HepG2 (cell line): Measurements from ENCODE around the gene EPB42. TPM values are rescaled to one million over a fixed set of nuclear protein-coding genes. Genes with fewer than 3 reads are reported as not detected.

Experiments used
- CAMTA2 ChIP-seq: sonication (generic); formaldehyde crosslinking; IDR thresholded peaks from 2 replicates; pipeline ENCODE4 v1.4.0; 2020; ENCODE audit warnings: mild to moderate bottlenecking, missing genetic modification reagents, borderline replicate concordance
- CTCF ChIP-seq: sonication (generic); formaldehyde crosslinking; IDR thresholded peaks from 2 replicates; pipeline ENCODE4 v1.5.0; 2020; ENCODE audit warnings: mild to moderate bottlenecking, missing genetic modification reagents, moderate library complexity
- IRF2 ChIP-seq: IDR thresholded peaks from 2 replicates; pipeline ENCODE4 v1.6.1; 2018; ENCODE audit warnings: missing genetic modification reagents, missing compliant biosample characterization
- JUN ChIP-seq: sonication (generic); formaldehyde crosslinking; IDR thresholded peaks from 2 replicates; pipeline ENCODE4 v1.4.0; 2020; ENCODE audit warnings: mild to moderate bottlenecking, missing genetic modification reagents
- KLF11 ChIP-seq: IDR thresholded peaks from 2 replicates; pipeline ENCODE4 v1.6.1; 2016; ENCODE audit warnings: missing compliant biosample characterization
- MED1 ChIP-seq: sonication (generic); formaldehyde crosslinking; IDR thresholded peaks from 2 replicates; pipeline ENCODE4 v1.4.0; 2020; ENCODE audit warnings: missing genetic modification reagents
- MIER3 ChIP-seq: IDR thresholded peaks from 2 replicates; pipeline ENCODE4 v1.6.1; 2016; ENCODE audit warnings: missing compliant biosample characterization, borderline replicate concordance
- PHB2 ChIP-seq: fragments of 450-650 bp; IDR thresholded peaks from 2 replicates; pipeline ENCODE4 v1.6.1; 2018; ENCODE audit not compliant: partially characterized antibody
- PTBP1 ChIP-seq: fragments of 200-400 bp; formaldehyde crosslinking; IDR thresholded peaks from 2 replicates; pipeline ENCODE4 v1.6.1; 2018; ENCODE audit warnings: low read length, low read depth; ENCODE audit not compliant: poor library complexity, severe bottlenecking
- SRSF9 ChIP-seq: fragments of 200-400 bp; formaldehyde crosslinking; IDR thresholded peaks from 2 replicates; pipeline ENCODE4 v1.6.1; 2018; ENCODE audit warnings: borderline replicate concordance, mild to moderate bottlenecking, low read depth, low read length; ENCODE audit not compliant: insufficient read depth, poor library complexity, severe bottlenecking
- TBP ChIP-seq: sonication (generic); formaldehyde crosslinking; IDR thresholded peaks from 2 replicates; pipeline ENCODE4 v1.5.0; 2020; ENCODE audit warnings: missing genetic modification reagents
- U2AF1 ChIP-seq: fragments of 200-400 bp; formaldehyde crosslinking; optimal IDR thresholded peaks from 2 replicates; pipeline ENCODE3; 2017; ENCODE audit warnings: mild to moderate bottlenecking, low read depth, low read length
- ZKSCAN1 ChIP-seq: fragments of 150-350 bp; IDR thresholded peaks from 2 replicates; pipeline ENCODE4 v1.6.1; 2014; ENCODE audit warnings: low read length
- ZNF17 ChIP-seq: sonication (generic); formaldehyde crosslinking; IDR thresholded peaks from 2 replicates; pipeline ENCODE4 v1.5.0; 2020; ENCODE audit warnings: mild to moderate bottlenecking, missing genetic modification reagents
- ZNF292 ChIP-seq: sonication (generic); formaldehyde crosslinking; IDR thresholded peaks from 2 replicates; pipeline ENCODE4 v1.8.1; 2022; ENCODE audit warnings: mild to moderate bottlenecking, low read depth, missing genetic modification reagents, borderline replicate concordance
- ZNF382 ChIP-seq: sonication (generic); formaldehyde crosslinking; IDR thresholded peaks from 2 replicates; pipeline ENCODE4 v1.5.0; 2020; ENCODE audit warnings: missing genetic modification reagents, mild to moderate bottlenecking, borderline replicate concordance
- ZNF556 ChIP-seq: sonication (generic); formaldehyde crosslinking; IDR thresholded peaks from 2 replicates; pipeline ENCODE4 v1.4.0; 2020; ENCODE audit warnings: mild to moderate bottlenecking, missing genetic modification reagents, borderline replicate concordance
- ZNF761 ChIP-seq: sonication (generic); formaldehyde crosslinking; conservative IDR thresholded peaks from 2 replicates; pipeline ENCODE4 v1.4.0; 2020; ENCODE audit warnings: mild to moderate bottlenecking, missing genetic modification reagents
- ZZZ3 ChIP-seq: sonication (generic); formaldehyde crosslinking; IDR thresholded peaks from 2 replicates; pipeline ENCODE4 v1.4.0; 2020; ENCODE audit warnings: missing genetic modification reagents, mild to moderate bottlenecking, borderline replicate concordance
- polyA plus RNA-seq, 8 experiments: library from polyadenylated mRNA; depleted of rRNA in 3 of 8; stranded (reverse) in 7 of 8; unstranded in 1 of 8; fragments of >200 nt; fragmentation: Illumina TruSeq in 4 of 8; extraction: Trizol in 4 of 8; gene quantifications; 2 replicates each; pipeline versions ENCODE4 v1.2.1 to v1.2.3, GENCODE V29; 2011 to 2016; ENCODE audit warnings: low read depth in 4 of 8, missing spikeins in 1 of 8, mixed read lengths in 1 of 8; ENCODE audit not compliant: insufficient read depth in 1 of 8
- total RNA-seq, 5 experiments: library from RNA; depleted of rRNA; stranded (reverse); fragments of >200 nt; fragmentation: Illumina TruSeq; extraction: Trizol; gene quantifications; 2 replicates each; pipeline ENCODE4 v1.2.3, GENCODE V29; 2016; ENCODE audit warnings: low read depth in 1 of 5
- TF ChIP-seq, protein P1 (sequence below): sonication (generic); formaldehyde crosslinking; IDR thresholded peaks from 2 replicates; pipeline ENCODE4 v1.4.0; 2020; ENCODE audit warnings: missing genetic modification reagents, borderline replicate concordance
- TF ChIP-seq, protein P2 (sequence below): sonication (generic); formaldehyde crosslinking; IDR thresholded peaks from 2 replicates; pipeline ENCODE4 v1.4.0; 2020; ENCODE audit warnings: mild to moderate bottlenecking, missing genetic modification reagents

Gene EPB42
- total and polyA plus RNA-seq, 2 of the 13 experiments (the other 11 are each of a cell fraction or from before 2014, with no cell fraction given): not detected

- TF ChIP-seq, protein P1, sequence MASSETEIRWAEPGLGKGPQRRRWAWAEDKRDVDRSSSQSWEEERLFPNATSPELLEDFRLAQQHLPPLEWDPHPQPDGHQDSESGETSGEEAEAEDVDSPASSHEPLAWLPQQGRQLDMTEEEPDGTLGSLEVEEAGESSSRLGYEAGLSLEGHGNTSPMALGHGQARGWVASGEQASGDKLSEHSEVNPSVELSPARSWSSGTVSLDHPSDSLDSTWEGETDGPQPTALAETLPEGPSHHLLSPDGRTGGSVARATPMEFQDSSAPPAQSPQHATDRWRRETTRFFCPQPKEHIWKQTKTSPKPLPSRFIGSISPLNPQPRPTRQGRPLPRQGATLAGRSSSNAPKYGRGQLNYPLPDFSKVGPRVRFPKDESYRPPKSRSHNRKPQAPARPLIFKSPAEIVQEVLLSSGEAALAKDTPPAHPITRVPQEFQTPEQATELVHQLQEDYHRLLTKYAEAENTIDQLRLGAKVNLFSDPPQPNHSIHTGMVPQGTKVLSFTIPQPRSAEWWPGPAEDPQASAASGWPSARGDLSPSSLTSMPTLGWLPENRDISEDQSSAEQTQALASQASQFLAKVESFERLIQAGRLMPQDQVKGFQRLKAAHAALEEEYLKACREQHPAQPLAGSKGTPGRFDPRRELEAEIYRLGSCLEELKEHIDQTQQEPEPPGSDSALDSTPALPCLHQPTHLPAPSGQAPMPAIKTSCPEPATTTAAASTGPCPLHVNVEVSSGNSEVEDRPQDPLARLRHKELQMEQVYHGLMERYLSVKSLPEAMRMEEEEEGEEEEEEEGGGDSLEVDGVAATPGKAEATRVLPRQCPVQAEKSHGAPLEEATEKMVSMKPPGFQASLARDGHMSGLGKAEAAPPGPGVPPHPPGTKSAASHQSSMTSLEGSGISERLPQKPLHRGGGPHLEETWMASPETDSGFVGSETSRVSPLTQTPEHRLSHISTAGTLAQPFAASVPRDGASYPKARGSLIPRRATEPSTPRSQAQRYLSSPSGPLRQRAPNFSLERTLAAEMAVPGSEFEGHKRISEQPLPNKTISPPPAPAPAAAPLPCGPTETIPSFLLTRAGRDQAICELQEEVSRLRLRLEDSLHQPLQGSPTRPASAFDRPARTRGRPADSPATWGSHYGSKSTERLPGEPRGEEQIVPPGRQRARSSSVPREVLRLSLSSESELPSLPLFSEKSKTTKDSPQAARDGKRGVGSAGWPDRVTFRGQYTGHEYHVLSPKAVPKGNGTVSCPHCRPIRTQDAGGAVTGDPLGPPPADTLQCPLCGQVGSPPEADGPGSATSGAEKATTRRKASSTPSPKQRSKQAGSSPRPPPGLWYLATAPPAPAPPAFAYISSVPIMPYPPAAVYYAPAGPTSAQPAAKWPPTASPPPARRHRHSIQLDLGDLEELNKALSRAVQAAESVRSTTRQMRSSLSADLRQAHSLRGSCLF (CRISPR knock-in tag): no peak
- TF ChIP-seq, protein P2, sequence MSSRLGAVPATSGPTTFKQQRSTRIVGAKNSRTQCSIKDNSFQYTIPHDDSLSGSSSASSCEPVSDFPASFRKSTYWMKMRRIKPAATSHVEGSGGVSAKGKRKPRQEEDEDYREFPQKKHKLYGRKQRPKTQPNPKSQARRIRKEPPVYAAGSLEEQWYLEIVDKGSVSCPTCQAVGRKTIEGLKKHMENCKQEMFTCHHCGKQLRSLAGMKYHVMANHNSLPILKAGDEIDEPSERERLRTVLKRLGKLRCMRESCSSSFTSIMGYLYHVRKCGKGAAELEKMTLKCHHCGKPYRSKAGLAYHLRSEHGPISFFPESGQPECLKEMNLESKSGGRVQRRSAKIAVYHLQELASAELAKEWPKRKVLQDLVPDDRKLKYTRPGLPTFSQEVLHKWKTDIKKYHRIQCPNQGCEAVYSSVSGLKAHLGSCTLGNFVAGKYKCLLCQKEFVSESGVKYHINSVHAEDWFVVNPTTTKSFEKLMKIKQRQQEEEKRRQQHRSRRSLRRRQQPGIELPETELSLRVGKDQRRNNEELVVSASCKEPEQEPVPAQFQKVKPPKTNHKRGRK: no peak
- TF ChIP-seq U2AF1 (no peak), JUN (no peak), ZZZ3 (CRISPR knock-in tag) (peak; percentile 1; the same call in 1 of the 2 replicates), ZNF382 (CRISPR knock-in tag) (no peak), ZKSCAN1 (no peak), SRSF9 (no peak), CAMTA2 (CRISPR knock-in tag) (no peak; the same call in 1 of the 2 replicates), ZNF292 (CRISPR knock-in tag) (peak; percentile 69; the same call in 1 of the 2 replicates), IRF2 (CRISPR knock-in tag) (peak; percentile 60; the same call in 1 of the 2 replicates), TBP (CRISPR knock-in tag) (no peak), MED1 (CRISPR knock-in tag) (peak; percentile 70), KLF11 (CRISPR knock-in tag) (no peak), ZNF761 (CRISPR knock-in tag) (no peak), ZNF17 (CRISPR knock-in tag) (no peak), ZNF556 (CRISPR knock-in tag) (peak; percentile 73), PTBP1 (no peak), MIER3 (CRISPR knock-in tag) (peak; percentile 78; the same call in 1 of the 2 replicates), PHB2 (no peak), CTCF (peak; percentile 51)
Observed at GRCh38 chr15:43185157-43186002, 35.4 kb downstream of the EPB42 start, which contains the start of gene CCNDBP1 (continued).
